Activated CD8-positive, alpha-beta memory T cell treated with anti-CD3 and anti-CD28 coated beads for 36 hours (primary cell): ENCODE measurements around the gene GAS2L1. TPM values are rescaled to one million over a fixed set of nuclear protein-coding genes. Genes with fewer than 3 reads are reported as not detected.

ENCODE experiments used
- CTCF ChIA-PET: fragments of 350-600 bp; sonication (Branson Sonifier 250); formaldehyde crosslinking; loops from one replicate; lab custom pipeline; 2021; ENCODE audit warnings: antibody characterized with exemption; lab: Charles Lee
- POLR2A ChIA-PET: fragments of 350-600 bp; sonication (Branson Sonifier 250); formaldehyde crosslinking; loops from one replicate; lab custom pipeline; 2021; ENCODE audit warnings: antibody characterized with exemption; lab: Charles Lee
- total RNA-seq, 2 experiments: library from RNA; stranded (reverse); gene quantifications; one replicate each; pipeline ENCODE4 v1.2.3, GENCODE V29; 2021

GAS2L1 gene
- total RNA-seq, 2 experiments from 2014 or later, result 0.46 to 0.78 TPM

DNA sequence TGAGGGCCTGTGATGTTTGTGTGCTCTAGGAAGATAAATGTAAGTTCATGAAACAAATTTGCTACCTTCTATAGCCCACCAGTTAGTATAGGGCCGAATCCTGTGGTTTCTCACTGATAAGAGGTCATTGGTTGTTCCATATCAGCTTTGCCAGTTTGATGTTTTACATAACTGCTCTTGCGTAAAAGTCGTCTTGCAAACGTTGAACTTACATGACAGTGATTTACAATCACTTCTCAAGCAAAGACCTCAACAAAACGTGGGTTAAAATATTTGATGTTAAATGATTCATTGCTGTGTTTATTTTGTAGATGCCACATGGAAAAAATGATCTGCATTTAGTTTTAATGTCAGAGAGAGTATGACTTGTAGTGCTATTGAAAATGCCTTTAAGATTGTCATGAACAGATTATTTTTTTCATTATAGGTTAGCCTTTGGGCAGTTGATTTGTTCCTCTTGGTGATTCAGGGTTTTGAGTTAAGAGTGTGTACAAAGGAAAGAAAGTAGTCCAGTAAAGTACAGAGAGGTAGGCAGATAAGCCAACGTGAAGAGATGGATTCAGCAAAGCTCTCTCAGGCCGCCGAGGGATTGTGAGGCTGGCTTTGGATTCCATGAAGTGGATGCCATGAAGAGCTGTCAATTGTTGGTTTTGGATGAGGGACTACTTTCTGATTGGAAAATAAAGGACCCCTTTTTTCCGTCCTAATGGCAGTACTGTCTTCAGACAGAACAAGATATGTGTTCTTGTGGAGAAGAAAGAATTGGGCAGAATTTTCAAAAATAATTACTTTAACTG, 35.8 kb upstream of the GAS2L1 start:
- CTCF ChIA-PET, result interaction anchor here (0.6 to 0.9 kb wide), 3 partner anchors 23 to 231 kb away, joined by 3 to 4 read pairs (median 4); no protein-coding TSS in a partner anchor

DNA sequence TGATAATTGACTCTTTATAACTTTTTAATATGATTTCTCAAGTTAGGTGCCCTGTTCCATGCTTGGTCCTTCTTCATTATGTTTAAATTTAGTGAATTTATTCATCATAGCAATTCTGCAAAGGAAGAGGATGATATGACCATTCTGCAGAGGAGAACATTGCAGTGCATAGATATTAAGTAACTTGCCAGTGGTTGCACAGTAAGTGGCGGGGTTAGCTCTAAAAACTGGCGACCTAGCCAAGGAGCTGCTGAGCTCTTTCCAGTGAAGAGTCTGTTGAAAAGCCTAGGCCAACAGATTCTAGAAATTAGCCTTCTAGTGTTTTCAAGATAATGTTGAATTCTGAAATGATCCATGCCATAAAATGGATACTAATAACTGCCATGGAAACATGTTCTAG, 33.8 kb upstream of the GAS2L1 start:
- CTCF ChIA-PET, result interaction anchor here (0.8 to 1.3 kb wide), 2 partner anchors 14 to 25 kb away, joined by 3 to 5 read pairs; no protein-coding TSS in a partner anchor

More for the DNA sequence above, 35.8 kb upstream of the GAS2L1 start:
- POLR2A ChIA-PET, result interaction anchor here (0.9 to 1.5 kb wide), 2 partner anchors 12 to 33 kb away, joined by 3 read pairs; no protein-coding TSS in a partner anchor

DNA sequence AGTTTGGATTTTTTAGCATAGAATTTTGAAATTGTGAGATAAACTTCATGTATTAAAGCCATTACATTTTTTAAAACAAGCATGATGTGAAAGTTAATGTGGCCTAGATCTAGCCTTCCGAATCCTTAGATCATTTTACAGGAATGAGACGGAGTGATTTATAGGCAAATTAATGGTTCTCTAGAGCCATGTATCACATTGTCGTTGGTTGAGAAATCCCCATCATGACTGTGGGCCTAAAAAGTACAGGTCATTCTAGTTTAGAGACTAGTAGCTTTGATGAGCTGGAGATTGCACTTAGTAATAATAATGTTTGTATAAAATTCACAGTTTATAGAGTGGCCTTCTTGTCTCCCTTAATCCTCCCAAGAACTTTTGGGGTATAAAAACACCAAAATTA, 31.3 kb upstream of the GAS2L1 start:
- CTCF ChIA-PET, result no interaction called here
- POLR2A ChIA-PET, result no interaction called here

More for the DNA sequence above, 33.8 kb upstream of the GAS2L1 start:
- POLR2A ChIA-PET, result no interaction called here

DNA sequence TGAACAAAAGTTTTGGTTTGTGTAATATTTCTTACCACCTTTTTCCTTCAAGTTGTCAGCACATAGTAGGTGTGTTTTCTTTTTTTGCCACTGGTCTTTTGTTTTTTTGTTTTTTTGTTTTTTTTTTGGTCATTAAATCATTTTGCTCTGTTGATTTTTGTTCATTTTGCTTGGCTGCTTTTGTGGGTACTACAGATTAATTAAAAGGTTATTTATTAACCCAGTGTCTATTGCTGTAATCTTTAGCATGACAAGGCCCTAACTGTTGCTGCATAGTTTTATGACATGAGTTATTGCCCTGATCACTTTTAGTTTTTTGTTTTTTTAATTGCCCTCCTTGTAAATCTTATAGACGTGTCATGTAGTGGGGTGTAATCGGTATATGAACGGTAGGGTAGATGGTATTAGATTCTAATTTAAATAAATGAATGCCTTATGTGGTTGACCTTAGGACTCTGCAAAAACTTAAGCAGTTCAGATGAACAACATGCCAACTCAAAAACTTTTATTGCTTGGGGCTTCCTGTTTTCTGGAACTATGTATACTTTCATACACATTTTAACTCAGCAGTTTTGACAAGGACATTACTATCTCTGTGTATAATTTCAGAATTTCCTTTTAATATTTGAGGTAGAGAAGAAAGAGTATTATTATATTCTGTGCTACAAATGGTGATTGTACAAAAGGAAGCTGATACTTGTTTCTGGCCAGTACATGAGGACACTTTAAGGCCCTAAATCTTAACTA, 30.5 kb upstream of the GAS2L1 start:
- ChIA-PET POLR2A (interaction anchor here (0.8 kb wide), 1 partner anchor 9 kb away, joined by 3 read pairs; no protein-coding TSS in a partner anchor), CTCF (interaction anchor here (1.3 kb wide), 1 partner anchor 9 kb away, joined by 3 read pairs; the partner anchor contains the start of genes EWSR1 and RHBDD3)

DNA sequence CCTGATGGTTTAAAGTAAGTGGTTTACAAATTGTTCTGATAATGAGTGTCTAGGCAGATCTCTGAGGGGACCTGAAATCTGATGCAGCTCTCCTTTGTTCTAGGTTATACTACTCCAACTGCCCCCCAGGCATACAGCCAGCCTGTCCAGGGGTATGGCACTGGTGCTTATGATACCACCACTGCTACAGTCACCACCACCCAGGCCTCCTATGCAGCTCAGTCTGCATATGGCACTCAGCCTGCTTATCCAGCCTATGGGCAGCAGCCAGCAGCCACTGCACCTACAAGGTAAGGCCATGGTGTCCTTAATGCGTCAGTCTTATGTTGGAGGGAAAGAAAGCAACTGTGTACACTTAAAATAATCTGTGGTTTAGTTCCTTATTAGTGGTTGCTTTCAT, 28.5 kb upstream of the GAS2L1 start:
- POLR2A ChIA-PET, result interaction anchor here (0.7 kb wide), 1 partner anchor 31 kb away, joined by 3 read pairs; no protein-coding TSS in a partner anchor
- CTCF ChIA-PET, result no interaction called here

DNA sequence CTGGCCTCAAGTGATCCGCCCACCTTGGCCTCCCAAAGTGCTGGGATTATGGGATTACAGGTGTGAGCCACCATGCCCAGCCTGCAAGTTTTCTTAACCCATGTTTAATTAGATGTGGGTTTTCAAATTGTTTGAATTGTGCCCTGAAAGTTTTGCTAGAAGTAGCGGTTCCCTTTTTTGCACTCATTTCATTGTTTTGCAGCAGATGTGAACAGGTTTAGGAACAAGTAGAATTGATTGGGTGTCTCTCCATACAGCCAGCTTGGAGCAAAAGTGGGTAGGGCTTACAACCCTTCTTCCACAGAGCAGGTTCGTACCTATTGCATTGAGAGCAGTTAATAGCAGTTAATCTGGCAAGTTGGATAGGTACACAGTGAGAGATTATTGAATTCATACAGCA, 22.3 kb upstream of the GAS2L1 start:
- POLR2A ChIA-PET, result interaction anchor here (1.1 kb wide), 1 partner anchor 8 kb away, joined by 3 read pairs; no protein-coding TSS in a partner anchor
- CTCF ChIA-PET, result interaction anchor here (1.0 kb wide), 1 partner anchor 11 kb away, joined by 3 read pairs; no protein-coding TSS in a partner anchor

DNA sequence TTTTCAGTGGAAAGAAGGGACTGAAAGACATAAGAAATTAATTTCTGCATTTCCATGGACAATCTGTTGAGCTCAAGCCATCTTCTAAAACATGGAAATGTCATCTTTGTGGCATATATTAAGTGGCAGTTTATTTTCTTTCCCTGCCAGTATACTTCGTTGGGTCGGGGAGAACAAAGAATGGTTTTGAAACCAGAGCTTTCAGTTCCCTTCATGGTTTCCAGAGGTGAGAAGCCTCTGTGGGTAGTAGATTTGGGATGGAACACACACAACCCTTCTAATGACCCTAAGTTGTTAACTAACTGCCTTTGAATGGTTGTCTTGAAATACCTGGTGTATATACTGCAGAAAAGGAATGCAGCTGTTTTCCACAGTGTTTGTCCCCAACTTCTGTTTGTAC, 17.6 kb upstream of the GAS2L1 start:
- CTCF ChIA-PET, result no interaction called here
- POLR2A ChIA-PET, result no interaction called here

DNA sequence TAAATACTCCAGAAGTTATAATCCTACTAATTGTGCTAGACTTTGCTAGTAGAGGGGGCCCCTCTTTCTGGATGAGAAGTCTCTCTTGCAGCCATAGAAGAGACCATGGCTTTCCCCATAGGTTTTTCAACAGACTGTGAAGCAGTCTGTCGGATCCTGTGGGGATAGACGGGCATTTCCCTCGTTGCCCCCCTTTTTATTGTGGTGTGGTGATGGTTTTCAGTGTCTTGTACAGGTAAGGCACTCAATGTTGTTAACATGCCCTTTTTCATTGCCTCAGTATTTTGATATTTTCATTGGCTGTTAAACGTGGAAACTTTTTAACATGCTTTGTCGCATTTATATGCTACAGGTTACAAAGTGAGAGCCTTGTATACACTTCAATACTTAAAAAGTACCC, 16.4 kb upstream of the GAS2L1 start:
- ChIA-PET POLR2A (no interaction called here), CTCF (no interaction called here)

DNA sequence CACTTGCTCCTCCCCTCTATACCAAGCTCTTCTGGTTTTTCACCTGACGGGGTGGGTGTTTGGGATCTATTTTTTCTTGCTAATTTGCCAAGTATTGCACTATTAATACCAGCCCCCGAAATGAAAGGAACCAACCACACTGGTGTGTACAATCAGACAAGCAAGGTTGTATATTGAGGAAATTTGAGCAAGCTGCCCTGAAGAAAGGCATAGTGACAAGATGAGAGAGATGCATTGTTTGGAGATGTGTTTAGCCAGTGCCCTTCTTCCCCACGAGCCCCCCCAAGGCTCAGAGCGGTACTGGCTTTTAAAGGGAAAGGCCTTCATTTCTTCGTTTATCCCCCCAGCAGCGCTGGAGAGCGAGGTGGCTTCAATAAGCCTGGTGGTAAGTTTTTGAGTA, 15.2 kb upstream of the GAS2L1 start:
- POLR2A ChIA-PET, result no interaction called here
- CTCF ChIA-PET, result no interaction called here

DNA sequence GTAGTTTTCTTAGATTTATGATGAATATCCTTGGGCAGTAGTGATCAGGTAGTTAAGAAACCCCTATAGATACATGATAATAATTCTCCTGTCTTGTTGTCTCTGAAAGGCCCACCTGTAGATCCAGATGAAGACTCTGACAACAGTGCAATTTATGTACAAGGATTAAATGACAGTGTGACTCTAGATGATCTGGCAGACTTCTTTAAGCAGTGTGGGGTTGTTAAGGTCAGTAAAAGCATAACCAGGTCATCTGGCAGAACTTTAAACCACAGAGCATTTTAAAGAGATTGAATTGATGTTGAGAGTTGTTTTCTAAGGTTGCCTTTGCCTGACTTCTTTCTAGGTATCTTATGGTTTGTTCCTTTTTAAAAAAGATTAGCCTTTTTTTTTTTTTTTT, 14.1 kb upstream of the GAS2L1 start:
- ChIA-PET CTCF (no interaction called here), POLR2A (no interaction called here)

DNA sequence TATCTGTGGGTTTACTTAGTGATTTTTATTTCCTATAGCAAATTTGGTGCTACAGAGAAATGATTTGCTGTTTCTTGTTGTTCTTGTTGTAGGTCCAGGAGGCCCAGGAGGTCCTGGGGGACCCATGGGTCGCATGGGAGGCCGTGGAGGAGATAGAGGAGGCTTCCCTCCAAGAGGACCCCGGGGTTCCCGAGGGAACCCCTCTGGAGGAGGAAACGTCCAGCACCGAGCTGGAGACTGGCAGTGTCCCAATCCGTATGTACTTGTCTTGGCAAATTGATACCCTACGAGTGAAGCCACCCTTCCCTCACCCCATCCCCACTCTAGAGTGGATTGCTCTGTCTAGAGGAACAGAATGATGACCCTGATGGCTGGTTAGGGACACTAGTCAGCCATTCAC, 7.8 kb upstream of the GAS2L1 start:
- CTCF ChIA-PET, result interaction anchor here (1.5 kb wide), 1 partner anchor 14 kb away, joined by 3 read pairs; no protein-coding TSS in a partner anchor
- POLR2A ChIA-PET, result no interaction called here

DNA sequence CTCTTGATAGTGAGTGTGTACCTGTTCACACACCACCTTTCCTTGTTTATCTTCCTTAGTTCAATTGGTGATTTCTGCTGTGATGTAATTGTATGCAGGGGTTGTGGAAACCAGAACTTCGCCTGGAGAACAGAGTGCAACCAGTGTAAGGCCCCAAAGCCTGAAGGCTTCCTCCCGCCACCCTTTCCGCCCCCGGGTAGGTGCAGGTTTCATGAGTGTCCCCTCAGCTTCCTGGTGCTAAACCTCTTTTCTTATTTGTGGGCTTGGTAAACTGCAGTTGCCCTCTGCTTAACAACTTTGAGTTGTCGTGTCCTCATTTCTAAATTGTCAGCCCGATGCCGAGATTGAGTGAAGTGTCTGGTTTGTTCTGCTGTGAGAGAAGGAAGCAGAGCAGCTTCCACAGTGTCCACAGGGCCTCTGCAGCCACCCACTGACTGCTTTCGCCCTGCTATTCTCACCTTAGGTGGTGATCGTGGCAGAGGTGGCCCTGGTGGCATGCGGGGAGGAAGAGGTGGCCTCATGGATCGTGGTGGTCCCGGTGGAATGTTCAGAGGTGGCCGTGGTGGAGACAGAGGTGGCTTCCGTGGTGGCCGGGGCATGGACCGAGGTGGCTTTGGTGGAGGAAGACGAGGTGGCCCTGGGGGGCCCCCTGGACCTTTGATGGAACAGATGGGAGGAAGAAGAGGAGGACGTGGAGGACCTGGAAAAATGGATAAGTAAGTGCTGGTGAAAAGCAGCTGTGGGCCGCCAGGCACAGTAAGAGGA, 7.1 kb upstream of the GAS2L1 start:
- POLR2A ChIA-PET, result no interaction called here
- CTCF ChIA-PET, result interaction anchor here (0.6 to 1.5 kb wide), 2 partner anchors 14 to 19 kb away, joined by 3 read pairs; no protein-coding TSS in a partner anchor

DNA sequence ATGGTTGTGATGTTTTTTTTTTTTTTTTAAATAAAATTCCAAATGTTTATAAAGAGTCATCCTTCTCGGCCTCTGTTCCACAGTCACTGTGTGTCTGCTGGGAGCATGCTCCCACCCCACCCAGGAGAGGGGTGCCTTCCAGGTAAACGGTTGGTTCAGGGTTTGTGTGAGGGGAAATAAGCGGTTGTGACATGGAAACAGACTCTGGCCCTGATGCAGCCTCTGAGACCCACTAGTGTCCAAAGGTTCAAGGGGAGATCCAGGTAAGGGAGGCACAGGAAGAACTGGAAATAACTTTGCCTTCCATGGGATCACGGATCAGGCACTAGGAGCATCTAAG, 6.0 kb upstream of the GAS2L1 start:
- CTCF ChIA-PET, result no interaction called here
- POLR2A ChIA-PET, result no interaction called here

DNA sequence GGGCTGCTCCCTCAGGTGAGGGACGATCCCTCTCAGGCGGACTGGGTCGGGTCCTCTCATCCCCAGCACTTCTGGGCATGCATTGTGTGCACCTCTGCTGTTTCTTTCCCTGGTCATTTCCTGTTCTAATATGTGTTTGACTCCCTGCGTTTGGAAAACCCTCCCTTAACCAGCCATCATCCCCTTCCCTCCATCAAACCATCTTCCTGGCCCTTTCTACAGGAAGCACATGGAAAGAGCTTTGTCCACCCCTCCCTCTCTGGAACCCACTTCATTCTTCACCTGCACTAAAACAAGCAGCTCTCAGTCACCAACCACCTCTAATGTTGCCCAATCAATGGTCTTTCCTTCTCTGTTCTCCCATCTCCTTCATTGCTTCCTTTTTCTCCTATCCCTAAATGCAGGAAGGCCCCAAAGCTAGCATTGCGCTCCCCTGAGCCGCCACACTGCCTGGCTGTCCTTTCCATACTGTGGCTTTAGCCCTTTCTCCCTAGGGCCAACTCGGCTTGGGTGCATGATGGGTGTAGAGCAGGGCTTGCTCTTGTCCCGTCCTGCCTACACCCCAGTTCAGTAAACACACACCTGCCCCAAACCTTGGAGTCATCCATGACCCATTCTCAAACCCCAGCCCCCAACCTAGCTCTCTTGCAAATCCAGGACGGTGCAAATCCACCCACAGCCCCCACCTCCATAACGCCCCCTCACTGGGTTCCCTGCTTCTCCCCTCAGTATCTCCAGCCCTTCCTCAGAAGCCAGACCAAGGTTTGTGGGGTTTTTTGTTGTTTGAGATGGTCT, 5.4 kb upstream of the GAS2L1 start:
- ChIA-PET CTCF (no interaction called here), POLR2A (no interaction called here)

DNA sequence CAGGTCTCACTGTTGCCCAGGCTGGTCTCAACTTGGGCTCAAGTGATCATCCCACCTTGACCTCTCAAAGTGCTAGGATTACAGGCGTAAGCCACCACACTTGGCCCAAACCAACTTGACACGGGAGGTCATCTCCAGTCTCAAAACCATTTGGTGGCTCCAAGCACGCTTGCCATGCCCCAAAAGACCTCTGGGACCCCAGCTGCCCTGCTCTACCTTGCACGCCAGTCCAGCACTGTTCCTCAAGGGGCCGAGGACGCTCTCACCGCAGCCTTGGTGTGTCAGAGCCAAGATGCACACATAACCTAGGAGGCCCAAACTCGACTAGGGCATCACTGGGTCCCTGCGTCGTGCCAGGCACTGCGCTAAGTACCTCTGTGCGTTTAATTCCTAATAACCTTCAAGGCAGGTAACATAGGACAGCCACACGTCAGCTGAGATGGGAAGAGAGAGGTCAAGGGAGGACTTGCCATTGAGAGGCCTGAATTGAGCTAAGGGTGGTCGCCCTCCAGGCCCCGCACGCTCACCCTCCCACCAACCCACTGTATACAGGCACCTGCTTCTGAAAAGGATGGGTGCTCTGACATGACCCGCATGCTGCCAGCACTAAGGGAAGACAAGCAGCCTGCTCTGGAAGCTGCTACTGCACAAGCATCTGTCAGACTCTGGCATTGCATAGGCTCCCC, 4.6 kb upstream of the GAS2L1 start:
- POLR2A ChIA-PET, result no interaction called here
- CTCF ChIA-PET, result no interaction called here

DNA sequence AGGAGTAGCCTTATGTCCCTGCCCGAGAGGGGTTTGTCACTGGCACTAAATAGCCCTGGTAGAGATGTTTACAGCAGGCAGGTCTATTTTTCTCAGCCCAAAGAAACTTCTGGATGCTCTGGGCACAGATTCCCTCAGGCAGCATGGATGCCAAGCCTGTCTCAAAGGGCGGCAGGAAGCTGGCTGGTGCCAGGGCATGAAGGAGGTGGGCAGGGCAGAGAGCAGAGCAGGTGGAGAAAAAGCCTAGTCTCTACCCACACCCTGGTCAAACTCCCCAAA, 4.1 kb upstream of the GAS2L1 start:
- ChIA-PET POLR2A (interaction anchor here (0.5 kb wide), 1 partner anchor 1053 kb away, joined by 4 read pairs; no protein-coding TSS in a partner anchor), CTCF (no interaction called here)

DNA sequence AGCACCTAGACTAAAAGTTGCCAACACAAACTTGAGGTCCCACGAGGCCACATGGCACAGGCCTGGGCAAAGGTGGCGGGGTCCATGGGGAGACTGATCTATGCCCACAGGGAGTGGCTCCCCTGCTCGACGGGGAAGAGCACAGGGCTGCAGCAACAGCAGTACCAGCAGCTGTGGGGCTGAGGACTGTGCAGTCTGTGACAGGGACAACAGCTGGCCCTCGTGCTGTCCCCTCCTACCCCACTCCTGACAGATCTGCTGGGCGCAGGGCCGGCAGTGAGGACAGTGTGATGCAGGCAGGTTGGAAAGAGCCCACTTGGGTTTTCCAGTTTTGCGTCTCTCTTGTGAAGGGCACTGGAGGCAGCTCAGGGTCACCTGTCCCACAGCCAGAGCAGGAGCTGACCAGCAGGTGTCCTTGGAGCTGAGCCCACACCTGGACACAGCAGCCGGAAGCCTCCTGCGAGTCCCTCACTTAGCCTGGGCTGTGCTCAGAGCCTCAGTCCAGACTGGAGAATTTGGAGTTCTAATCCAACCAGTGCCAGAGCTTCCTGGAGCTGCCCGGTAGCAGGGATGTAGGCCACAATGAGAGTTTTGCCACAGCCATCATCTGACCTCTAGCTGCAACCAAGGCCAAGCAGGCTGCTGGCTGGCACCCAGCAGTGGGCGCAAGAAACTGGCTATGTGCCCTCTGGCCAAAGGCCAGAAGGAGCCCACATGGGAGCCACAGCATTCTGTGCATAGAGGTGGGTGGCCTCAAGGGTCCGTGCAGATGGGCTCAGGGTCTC, 3.6 kb upstream of the GAS2L1 start:
- ChIA-PET POLR2A (interaction anchor here (0.5 kb wide), 1 partner anchor 1052 kb away, joined by 4 read pairs; no protein-coding TSS in a partner anchor), CTCF (interaction anchor here (2.6 kb wide), 1 partner anchor 10 kb away, joined by 7 read pairs; no protein-coding TSS in a partner anchor)
